ENCODE measurements around the gene ELF1.
"Not testable (repeated sequence)": the region's sequence is repeated elsewhere in the genome, so short reads cannot be mapped to it uniquely, and the experiment has no call there.

Gene ELF1

DNA sequence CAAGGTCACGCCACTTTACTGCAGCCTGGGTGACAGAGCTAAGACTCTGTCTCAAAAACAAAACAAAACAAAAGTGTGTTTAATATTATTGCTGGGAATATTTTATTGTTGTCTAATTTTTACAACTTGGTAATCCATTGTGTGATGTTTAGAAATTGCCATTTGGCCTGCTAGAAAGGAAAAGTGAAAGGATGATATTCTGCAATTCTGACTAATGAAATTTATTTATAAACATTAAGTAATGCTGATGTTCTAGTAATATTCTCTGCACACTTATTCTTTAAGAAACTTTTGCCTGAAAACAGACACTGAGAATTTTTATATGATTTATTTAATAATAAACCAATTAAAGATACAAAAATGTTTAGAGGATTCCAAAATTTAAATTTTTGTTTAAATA lies 87.4 kb downstream of the ELF1 start:
- no peak for DNase-seq (ENCODE audit: low read depth)

GRCh38 chr13:40929883-40930282 lies 89.2 kb downstream of the ELF1 start:
- DNase-seq (ENCODE audit: low read depth), result not testable (repeated sequence)

GRCh38 chr13:40928980-40929379 lies 90.1 kb downstream of the ELF1 start:
- DNase-seq (ENCODE audit: low read depth), result no peak

DNA sequence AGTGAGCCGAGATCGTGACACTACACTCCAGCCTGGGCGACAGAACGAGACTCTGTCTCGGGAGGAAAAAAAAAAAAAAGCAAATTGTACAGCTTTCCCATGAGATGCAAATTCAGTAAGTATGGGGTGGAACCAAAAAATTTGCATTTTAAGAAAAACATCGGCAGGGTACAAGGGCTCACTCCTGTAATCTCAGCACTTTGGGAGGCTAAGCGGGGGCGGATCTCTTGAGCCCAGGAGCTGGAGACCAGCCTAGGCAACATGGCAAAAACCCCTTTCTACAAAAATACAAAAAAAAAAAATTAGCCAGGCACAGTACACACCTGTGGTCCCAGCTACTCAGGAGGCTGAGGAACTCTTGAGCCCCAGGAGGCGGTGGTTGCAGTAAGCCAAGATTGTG lies 91.2 kb downstream of the ELF1 start:
- no peak for DNase-seq (ENCODE audit: low read depth)

DNA sequence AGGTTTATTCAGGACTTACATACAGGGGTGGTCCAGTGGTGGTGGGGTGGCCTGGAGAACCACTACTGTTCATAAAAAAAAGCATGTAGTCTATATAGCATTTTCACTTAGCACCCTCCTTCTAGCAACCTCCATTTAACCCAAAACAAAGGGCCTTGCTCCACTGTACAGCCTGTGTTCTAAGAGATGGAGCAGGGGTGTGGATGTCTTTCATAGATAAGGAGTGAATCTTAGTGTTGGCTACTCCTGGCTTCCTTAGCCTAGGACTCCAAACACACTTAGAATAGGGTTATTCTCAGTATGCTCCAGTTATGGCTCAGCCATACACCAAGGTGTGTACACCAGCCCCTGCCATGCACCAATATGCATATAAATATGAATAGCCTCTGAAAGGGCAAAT lies 95.2 kb downstream of the ELF1 start:
- no peak for DNase-seq (ENCODE audit: low read depth)

- no peak for DNase-seq (ENCODE audit: low read depth)
Observed at GRCh38 chr13:40922437-40923040, 96.6 kb downstream of the ELF1 start.

DNA sequence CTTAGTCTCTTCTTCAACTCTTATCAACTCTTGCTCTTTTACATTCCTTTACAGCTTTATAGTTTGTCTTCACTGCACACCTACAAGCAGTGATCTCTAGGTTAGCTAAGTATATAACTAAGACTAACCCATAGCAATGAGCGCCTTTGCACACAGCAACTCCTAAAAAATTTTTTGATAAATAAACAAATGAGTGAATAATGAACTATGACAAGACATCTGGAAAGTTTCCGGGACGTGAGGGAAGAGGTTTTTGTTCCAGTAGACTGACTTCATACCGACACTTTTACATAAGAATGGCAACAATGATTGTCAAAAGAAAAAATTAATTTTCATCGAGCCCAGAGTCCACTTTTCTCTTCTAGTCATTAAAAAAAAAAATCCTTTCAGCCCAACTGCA lies 98.3 kb downstream of the ELF1 start:
- DNase-seq (ENCODE audit: low read depth), result no peak

DNA sequence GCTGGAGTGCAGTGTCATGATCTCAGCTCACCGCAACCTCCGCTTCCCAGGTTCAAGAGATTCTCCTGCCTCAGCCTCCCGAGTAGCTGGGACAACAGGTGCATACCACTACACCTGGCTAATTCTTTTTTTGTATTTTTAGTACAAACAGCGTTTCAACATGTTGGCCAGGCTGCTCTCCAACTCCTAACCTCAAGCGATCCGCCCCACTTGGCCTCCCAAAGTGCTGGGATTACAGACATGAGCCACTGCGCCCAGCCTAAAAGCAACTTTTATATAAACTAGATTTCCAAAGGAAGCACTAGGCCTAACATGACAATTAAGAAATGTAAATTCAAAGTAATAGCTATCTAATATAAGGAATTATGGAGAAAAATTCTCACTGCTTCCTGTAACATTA lies 99.2 kb downstream of the ELF1 start:
- not testable (repeated sequence) for DNase-seq (ENCODE audit: low read depth)

GRCh38 chr13:40916207-40916998 lies 102.7 kb downstream of the ELF1 start:
- no peak for DNase-seq (ENCODE audit: low read depth)

DNA sequence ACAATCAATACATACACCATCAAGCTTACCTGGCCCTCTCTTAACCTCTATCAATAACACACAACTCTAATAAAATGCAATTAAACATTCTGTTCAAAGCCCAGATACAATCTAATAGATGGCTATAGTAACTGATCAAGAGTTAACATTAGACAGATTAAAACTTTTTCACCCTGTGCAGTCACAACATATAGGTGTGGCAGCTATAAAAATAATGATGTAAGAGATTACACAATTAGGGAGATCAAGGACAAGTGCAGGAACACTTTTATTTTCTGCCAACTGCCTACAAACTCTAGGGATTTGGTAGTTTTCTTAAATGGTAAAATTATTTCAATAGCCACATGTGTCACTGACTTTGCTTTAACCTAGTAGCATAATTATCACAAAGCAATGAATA lies 104.3 kb downstream of the ELF1 start:
- DNase-seq (ENCODE audit: low read depth), result not testable (repeated sequence)

DNA sequence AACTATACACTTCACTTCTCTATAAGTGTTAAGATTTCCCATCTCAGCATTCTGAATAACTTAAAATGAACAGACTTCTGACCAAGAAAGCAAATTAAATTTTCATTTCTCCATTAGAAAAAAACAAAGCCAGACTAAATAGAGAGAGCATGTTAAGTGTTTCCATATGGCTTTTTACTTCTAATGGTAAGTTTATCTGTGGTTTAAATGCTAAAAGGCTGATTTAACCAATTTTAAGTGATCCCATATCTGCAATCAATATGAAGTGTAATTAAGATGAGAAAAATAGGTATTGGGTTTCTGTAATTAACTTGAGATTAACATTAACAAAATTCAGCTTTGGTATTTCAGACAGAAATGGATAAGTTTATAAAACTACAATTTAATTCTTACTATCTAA lies 107.8 kb downstream of the ELF1 start:
- DNase-seq (ENCODE audit: low read depth), result no peak

GRCh38 chr13:40910324-40911050 lies 108.6 kb downstream of the ELF1 start:
- no peak for DNase-seq (ENCODE audit: low read depth)

DNA sequence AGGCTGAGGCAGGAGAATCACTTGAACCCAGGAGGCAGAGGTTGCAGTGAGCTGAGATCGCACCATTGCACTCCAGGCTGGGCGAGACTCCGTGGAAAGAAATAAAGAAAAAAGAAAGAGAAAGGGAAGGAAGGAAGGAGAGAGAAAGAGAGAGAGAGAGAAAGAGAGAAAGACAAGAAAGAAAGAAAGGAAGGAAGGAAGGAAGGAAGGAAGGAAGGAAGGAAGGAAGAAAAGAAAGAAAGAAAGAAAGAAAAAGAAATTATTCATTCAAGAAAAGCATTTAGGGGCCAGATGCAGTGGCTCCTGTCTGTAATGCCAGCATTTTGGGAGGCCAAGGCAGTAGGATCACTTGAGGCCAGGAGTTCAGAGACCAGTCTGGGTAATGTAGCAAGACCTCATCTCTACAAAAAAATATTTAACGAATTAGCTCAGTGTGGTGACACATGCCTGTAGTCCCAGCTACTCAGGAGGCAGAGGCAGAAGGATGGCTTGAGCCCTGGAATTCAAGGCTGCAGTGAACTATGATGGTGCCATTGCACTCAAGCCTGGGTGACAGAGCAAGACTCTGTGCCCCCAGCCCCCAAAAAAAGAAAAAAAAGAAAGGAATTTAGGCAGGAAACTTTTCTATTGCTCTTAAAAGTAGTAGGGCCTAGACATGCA lies 109.4 kb downstream of the ELF1 start:
- not testable (repeated sequence) for DNase-seq (ENCODE audit: low read depth)

GRCh38 chr13:40908546-40908945 lies 110.6 kb downstream of the ELF1 start:
- no peak for DNase-seq (ENCODE audit: low read depth)

- not testable (repeated sequence) for DNase-seq (ENCODE audit: low read depth)
Observed at GRCh38 chr13:40901032-40901431, 118.1 kb downstream of the ELF1 start.

DNA sequence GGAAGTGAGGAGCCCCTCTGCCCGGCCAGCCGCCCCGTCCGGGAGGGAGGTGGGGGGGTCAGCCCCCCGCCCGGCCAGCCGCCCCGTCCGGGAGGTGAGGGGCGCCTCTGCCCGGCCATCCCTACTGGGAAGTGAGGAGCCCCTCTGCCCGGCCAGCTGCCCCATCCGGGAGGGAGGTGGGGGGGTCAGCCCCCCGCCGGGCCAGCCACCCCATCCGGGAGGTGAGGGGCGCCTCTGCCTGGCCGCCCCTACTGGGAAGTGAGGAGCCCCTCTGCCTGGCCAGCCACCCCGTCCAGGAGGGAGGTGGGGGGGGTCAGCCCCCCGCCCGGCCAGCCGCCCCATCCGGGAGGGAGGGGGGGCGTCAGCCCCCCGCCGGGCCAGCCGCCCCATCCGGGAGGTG lies 118.5 kb downstream of the ELF1 start:
- DNase-seq (ENCODE audit: low read depth), result not testable (repeated sequence)

- DNase-seq (ENCODE audit: low read depth), result no peak
Observed at GRCh38 chr13:40897053-40897452, 122.1 kb downstream of the ELF1 start.

DNA sequence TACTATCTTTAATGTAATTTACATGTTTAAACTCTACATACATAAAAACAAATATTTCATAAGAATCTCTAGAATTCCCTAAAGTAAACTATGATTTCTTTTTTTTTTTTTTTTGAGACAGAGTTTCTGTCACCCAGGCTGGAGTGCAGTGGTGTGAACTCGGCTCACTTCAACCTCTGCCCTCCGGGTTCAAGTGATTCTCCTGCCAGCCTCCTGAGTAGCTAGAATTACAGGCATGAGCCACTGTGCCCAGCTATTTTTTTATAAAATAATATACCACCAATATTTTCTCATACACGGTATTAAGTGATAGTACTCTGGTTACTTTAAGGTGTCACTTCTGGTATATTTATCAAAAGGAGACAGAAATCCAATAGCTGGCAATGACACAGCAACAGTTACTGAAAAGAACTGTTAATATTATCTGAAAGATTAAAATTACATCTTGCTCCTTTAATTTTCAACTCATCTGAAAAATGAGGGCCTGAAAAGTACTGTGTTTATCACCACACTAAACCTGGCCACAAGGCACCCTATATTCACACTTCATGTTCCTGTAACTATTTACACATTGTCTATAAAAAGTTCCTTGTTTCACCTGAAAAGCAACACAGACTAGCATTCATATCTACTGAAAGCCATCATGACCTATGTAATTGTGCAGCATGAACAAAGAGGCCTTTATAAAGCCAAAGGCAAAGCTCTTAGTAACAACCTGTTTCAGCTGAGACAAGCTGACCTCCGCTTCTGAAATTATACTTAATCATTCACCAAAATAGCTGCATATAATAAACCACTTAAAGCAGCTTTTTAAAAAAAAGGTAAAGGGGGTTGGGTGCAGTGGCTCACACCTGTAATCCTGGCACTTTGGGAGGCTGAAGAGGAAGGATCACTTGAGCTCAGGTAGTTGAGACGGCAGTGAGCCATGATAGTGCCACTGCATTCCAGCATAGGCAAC lies 123.6 kb downstream of the ELF1 start:
- DNase-seq (ENCODE audit: low read depth), result no peak

GRCh38 chr13:40893573-40893972 lies 125.5 kb downstream of the ELF1 start:
- not testable (repeated sequence) for DNase-seq (ENCODE audit: low read depth)

DNA sequence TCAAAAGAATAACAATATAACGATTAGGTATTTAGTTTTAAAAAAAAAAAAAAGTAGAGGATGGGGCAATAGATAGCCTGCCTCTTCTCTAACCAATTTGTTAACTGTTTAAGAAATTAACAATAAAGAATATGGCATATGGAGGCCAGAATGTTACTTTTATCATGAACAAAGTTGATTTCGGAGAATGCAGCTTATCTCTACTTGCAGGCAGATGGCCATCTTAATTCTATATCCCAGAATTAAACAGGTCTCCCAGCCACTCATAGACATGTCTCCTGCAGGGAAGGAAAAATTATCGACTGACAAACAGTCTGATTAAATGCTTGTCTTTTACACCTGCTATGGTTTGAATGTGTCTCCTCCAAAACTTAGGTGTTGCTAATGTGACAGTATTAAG lies 133.1 kb downstream of the ELF1 start:
- no peak for DNase-seq (ENCODE audit: low read depth)

- DNase-seq (ENCODE audit: low read depth), result not testable (repeated sequence)
Observed at GRCh38 chr13:40884175-40884574, 134.9 kb downstream of the ELF1 start.
